Thyroid gland (tissue), 4 donors: ENCODE data around the gene SERPINB5. TPM values are rescaled to one million over a fixed set of nuclear protein-coding genes. Genes with fewer than 3 reads are reported as not detected.

Experiments used
- DNase-seq, 2 donors: peaks; one replicate each; pipeline ENCODE4 v3.0.0-alpha.2; 2019
- H3K27ac ChIP-seq, 3 donors: fragments of 200-600 bp; sonication (generic); 1 replicate in 2 of 3; 2 replicates in 1 of 3; pipeline ENCODE4 v1.5.1; 2016 to 2019; ENCODE audit warnings: mild to moderate bottlenecking in 1 of 3, moderate library complexity in 1 of 3
- H3K27me3 ChIP-seq: fragments of 200-600 bp; sonication (generic); one replicate; pipeline ENCODE4 v1.5.1; 2019
- H3K36me3 ChIP-seq, 2 donors: fragments of 200-600 bp; sonication (generic); one replicate each; pipeline ENCODE4 v1.5.1; 2016 to 2019
- H3K4me1 ChIP-seq, 2 donors: fragments of 200-600 bp; sonication (generic); one replicate each; pipeline ENCODE4 v1.5.1; 2017 to 2019
- H3K4me3 ChIP-seq, 3 donors: fragments of 200-600 bp; sonication (generic); replicated peaks in 1 of 3; 1 replicate in 2 of 3; 2 replicates in 1 of 3; pipeline ENCODE4 v1.5.1; 2016; ENCODE audit warnings: mild to moderate bottlenecking in 1 of 3
- H3K9me3 ChIP-seq: fragments of 200-600 bp; sonication (generic); one replicate; pipeline ENCODE4 v1.5.1; 2017
- CTCF ChIP-seq, 6 experiments: fragments of 200-600 bp in 3 of 6; fragments of 450-650 bp in 3 of 6; sonication (generic) in 3 of 6; IDR thresholded peaks; one replicate each; pipeline ENCODE4 v1.5.1; 2016 to 2019; ENCODE audit warnings: antibody characterized with exemption in 6 of 6, mild to moderate bottlenecking in 2 of 6, inconsistent platforms in 1 of 6, moderate library complexity in 1 of 6
- POLR2A ChIP-seq, 2 donors: fragments of 450-650 bp; IDR thresholded peaks; one replicate each; pipeline ENCODE4 v1.6.1; 2017; ENCODE audit warnings: antibody characterized with exemption in 2 of 2, mild to moderate bottlenecking in 2 of 2, moderate library complexity in 1 of 2
- WGBS, 2 donors: methylation state at CpG; one replicate each; pipeline ENCODE4 v1.1.5; 2017; 5-methylcytosine and 5-hydroxymethylcytosine counted together
- intact Hi-C: fragments of 100-400 bp; cut with DNase I; formaldehyde crosslinking; loops from one replicate; pipeline ENCODE4 v1.15.1; 2023
- total RNA-seq, 4 donors: library from RNA; depleted of rRNA; stranded (reverse); fragments of >200 nt; gene quantifications; one replicate each; pipeline ENCODE4 v1.2.3, GENCODE V29; 2016

Gene SERPINB5
- total RNA-seq, 4 donors from 2014 or later = not detected

GRCh38 chr18:63505566-63506335, 29.0 kb downstream of the SERPINB5 start:
- Histone ChIP-seq H3K27me3 (no peaks in the 10 kb centered on the region), H3K27ac (no peak overlapping the region), H3K4me3 (no peak overlapping the region), H3K36me3 (no peaks in the 10 kb centered on the region), H3K4me1 (no peaks in the 10 kb centered on the region), H3K9me3 (no peaks in the 10 kb centered on the region)
- TF ChIP-seq POLR2A (IDR thresholded peaks at IDR 0.05) = no peak
- TF ChIP-seq CTCF (IDR thresholded peaks at IDR 0.05) = peak in 4 of 6 experiments; percentile 9 to 34 (median 17)
- WGBS, 2 donors = 39 to 41% methylated on average over 2 of the region's 2 CpGs
- intact Hi-C loops = no loop called here
- DNase-seq = no peak

- 68 to 78% methylated on average over 3 of the region's 3 CpGs for WGBS, 2 donors
- TF ChIP-seq CTCF (IDR thresholded peaks at IDR 0.05) = no peak
- no peak for TF ChIP-seq POLR2A (IDR thresholded peaks at IDR 0.05)
- H3K9me3 ChIP-seq = no peaks in the 10 kb centered on the region
- DNase-seq = no peak
- no peak overlapping the region for H3K27ac ChIP-seq
- H3K4me1 ChIP-seq = no peaks in the 10 kb centered on the region
- intact Hi-C loops = no loop called here
- no peaks in the 10 kb centered on the region for H3K36me3 ChIP-seq
- no peaks in the 10 kb centered on the region for H3K27me3 ChIP-seq
- H3K4me3 ChIP-seq = no peak overlapping the region
Measured at GRCh38 chr18:63506336-63506646, 29.5 kb downstream of the SERPINB5 start.

GRCh38 chr18:63508596-63508995, 31.8 kb downstream of the SERPINB5 start:
- Histone ChIP-seq H3K36me3 (no peaks in the 10 kb centered on the region), H3K9me3 (no peaks in the 10 kb centered on the region), H3K27ac (no peak overlapping the region), H3K4me1 (no peaks in the 10 kb centered on the region), H3K4me3 (no peak overlapping the region), H3K27me3 (no peaks in the 10 kb centered on the region)
- intact Hi-C loops = no loop called here
- WGBS, 2 donors = 54 to 58% methylated on average over 3 of the region's 3 CpGs
- TF ChIP-seq POLR2A (IDR thresholded peaks at IDR 0.05) (no peak), CTCF (IDR thresholded peaks at IDR 0.05) (no peak)
- no peak for DNase-seq

- Histone ChIP-seq H3K27ac (no peak overlapping the region), H3K36me3 (no peaks in the 10 kb centered on the region), H3K9me3 (no peaks in the 10 kb centered on the region), H3K4me1 (no peaks in the 10 kb centered on the region), H3K4me3 (no peak overlapping the region), H3K27me3 (no peaks in the 10 kb centered on the region)
- DNase-seq = peak; percentile 32 to 39
- intact Hi-C loops = no loop called here
- peak in 5 of 6 experiments; percentile 17 to 62 (median 34) for TF ChIP-seq CTCF (IDR thresholded peaks at IDR 0.05)
- TF ChIP-seq POLR2A (IDR thresholded peaks at IDR 0.05) = no peak
- WGBS, 2 donors = 20 to 21% methylated on average over 7 of the region's 7 CpGs
Measured at GRCh38 chr18:63511285-63511684, 34.5 kb downstream of the SERPINB5 start.

- no peaks in the 10 kb centered on the region for H3K9me3 ChIP-seq
- H3K27me3 ChIP-seq = no peaks in the 10 kb centered on the region
- 69 to 72% methylated on average over 6 of the region's 6 CpGs for WGBS, 2 donors
- no peaks in the 10 kb centered on the region for H3K36me3 ChIP-seq
- intact Hi-C loops = no loop called here
- no peak for TF ChIP-seq POLR2A (IDR thresholded peaks at IDR 0.05)
- TF ChIP-seq CTCF (IDR thresholded peaks at IDR 0.05) = no peak
- no peak for DNase-seq
- H3K4me1 ChIP-seq = no peaks in the 10 kb centered on the region
- no peak overlapping the region for H3K4me3 ChIP-seq
- H3K27ac ChIP-seq = no peak overlapping the region
Measured at GRCh38 chr18:63514326-63514725, 37.6 kb downstream of the SERPINB5 start.
